Brain pericyte (primary cell): ENCODE results near the gene RNF217.
"Not testable (repeated sequence)": the region's sequence is repeated elsewhere in the genome, so short reads cannot be mapped to it uniquely, and the experiment has no call there.

Source experiments
- DNase-seq: peaks from one replicate; pipeline ENCODE4 v3.0.0-alpha.2; 2012; ENCODE audit warnings: low read depth, low spot score

Gene RNF217

DNA sequence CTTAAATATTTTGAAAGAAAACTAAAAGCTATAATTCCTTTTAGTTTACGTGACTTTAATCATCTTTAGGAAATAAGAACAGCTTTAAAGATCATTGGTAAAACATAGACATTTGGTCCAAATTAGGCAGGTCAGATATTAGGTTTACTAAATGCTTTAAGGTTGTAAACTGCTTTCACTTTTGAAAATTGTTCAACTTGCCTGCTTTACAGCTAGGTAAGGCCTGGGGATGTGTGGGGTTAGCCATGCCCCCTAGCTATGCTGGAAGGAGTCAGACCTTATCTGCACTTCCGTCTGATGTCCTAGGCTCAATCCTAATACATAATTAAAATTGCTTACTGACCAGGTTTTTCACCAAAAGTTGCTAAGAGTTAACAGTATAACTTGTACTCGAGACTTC lies 160.8 kb downstream of the RNF217 start:
- no peak for DNase-seq

DNA sequence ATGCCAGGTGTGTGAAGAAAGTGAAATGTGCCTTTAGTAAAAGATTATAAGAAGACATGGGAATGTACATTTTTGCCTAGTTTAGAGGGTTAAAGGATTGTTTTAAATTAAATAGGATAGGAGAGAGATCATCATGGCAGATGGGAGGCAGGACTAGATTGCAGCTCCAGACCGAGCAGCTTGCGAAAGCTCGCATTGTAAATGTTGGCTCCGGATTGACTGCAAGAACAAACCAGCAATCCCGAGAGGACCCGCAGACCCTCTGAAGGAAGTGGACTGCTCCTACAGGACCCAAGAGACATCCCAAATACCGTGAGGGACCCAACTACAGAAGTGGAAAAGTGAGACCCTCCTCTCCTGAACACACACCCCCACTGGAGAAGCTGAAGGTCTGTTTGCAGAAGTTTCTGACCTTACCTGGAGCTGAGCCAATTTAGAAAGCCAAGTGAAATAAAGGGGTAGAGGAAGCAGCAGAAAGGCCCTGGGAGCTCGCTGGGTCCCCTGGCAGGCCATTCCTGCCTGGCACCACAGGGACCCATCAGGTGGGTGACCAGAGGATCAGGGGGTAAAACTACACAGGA lies 161.3 kb downstream of the RNF217 start:
- DNase-seq: no peak

DNA sequence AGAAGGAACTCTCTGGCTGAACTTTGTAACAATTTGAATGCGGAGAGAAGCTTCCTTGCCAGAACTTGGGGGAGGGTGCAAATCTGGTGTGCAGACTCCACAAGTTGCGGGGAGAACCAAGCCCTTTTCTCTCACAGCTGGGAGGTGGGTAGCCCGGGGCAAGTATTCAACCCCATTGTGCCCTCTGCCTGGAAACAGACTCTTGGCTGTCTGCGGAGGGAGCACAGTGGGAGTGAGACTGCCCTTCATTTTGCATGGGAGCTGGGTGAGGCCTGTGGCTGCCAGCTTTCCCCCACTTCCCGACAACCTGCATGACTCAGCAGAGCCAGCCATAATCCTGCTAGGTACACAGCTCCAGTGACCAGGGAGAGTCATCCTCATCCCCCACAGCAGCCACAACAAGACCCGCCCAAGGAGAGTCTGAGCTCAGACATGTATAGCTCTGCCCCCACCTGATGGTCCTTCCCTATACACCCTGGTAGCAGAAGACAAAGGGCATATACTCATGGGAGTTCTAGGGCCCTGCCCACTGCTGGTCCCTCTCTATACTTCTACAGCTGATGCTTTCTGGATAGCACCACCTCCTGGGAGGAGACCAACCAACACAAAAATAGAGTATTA lies 161.9 kb downstream of the RNF217 start:
- no peak for DNase-seq

DNA sequence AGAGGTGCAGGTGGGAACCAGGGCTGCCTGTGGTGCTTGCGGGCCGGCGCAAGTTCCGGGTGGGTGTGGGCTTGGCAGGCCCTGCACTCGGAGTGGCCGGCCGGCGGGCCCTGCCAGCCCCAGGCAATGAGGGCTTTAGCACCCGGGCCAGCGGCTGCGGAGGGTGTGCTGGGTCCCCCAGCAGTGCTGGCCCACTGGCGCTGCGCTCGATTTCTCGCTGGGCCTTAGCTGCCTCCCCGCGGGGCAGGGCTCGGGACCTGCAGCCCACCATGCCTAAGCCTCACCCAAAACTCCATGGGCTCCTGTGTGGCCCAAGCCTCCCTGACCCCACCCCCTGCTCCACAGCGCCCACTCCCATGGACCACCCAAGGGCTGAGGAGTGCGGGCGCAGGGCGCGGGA lies 163.6 kb downstream of the RNF217 start:
- DNase-seq: not testable (repeated sequence)

DNA sequence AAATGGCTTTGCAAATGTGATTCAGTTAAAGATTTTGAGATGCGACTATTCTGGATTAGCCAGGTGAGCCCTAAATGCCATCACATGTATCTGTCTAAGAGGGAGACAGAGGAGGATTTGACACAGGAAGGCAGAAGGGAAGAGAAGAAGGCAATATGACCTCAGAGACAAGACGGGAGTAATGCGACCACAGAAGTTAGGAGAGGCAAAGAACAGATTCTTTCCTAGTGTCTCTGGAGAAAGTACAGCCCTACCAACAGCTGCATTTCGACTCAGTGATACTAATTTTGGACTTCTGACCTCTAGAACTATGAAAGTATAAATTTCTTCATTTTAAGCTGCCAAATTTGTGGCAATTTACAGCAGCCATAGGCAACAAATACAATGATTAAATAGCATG lies 167.1 kb downstream of the RNF217 start:
- DNase-seq: no peak

DNA sequence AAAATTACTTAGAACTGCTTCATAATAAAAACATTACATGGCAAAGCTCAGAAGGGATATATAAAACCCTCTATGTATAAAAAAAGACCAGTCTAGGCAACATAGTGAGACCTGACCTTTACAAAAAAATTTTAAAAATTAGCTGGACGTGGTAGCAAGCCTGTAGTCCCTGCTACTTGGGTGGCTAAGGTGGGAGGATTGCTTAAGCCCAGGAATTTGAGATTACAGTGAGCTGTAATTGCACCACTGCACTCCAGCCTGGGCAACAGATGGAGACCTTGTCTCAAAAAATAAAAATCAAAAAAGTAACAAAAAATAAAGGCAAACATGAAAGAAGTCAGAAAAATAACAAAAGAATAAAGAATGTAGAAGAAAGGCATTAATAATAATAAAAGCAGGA lies 169.8 kb downstream of the RNF217 start:
- DNase-seq: no peak

DNA sequence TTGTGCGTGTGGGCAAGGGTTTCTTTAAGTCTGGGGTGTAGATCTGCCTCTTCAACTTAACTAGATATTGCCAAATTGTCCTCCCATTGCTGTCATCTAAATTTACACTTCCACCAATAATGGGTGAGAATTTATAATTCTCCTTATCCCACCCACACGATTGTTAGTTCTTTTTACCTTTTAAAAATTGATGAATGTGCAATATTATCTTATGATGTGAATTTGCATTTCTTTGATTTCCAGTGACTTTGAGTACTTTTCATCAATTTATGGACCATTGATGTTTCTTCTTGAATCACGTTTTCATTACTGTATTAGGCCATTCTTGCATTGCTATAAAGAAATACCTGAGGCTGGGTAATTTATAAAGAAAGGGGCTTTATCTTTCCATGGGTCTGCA lies 174.1 kb downstream of the RNF217 start:
- DNase-seq: no peak

DNA sequence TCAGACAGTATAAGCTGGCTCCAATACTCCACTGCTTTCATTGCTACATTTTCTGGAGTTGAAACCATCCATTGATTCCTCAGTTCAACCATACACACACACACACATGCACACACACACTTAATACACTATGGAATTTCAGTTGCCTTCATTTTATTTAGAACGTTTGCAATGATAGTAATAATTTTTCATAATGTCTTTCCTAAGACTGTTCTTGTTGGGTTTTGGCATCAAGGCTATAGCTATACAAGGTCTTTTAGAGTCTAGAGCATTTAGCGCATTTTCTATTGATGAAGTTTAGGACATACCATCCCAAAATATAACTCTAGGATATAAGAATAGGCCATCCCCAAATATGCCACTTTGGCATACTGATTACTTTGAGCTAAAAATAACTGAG lies 175.8 kb downstream of the RNF217 start:
- no peak for DNase-seq

DNA sequence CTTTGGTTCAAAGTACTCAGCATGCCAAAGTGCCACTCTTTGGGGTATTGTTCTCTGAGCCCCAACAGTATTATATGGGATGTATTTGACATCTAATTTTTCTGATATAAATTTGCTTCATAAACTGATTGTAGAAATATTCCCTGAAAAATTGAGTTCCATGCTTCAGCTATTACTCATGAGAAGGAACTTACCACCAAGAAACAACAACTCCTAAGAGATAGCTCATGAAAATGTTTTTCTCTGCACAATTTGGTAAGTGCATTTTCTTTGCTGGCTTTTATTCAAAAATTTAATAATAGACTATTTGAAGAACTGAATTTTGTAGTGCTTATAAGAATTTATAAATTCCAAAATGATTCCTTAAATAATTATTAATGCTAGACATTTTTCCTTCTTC lies 178.6 kb downstream of the RNF217 start:
- DNase-seq: no peak
